NCI-H2107 treated with DMSO at 0.1 percent for 48 hours (cell line): ENCODE results near the gene LILRB1.
A peak's percentile ranks its signal among the peaks of the same experiment; 100 is the strongest.
"Not testable (repeated sequence)": the region's sequence is repeated elsewhere in the genome, so short reads cannot be mapped to it uniquely, and the experiment has no call there.

Experiments used
- DNase-seq: peaks from one replicate; lab custom pipeline; 2025; ENCODE audit not compliant: unreplicated experiment; lab: John Stamatoyannopoulos, UW

LILRB1 gene

GRCh38 chr19:54661846-54662481 lies 31.7 kb downstream of the LILRB1 start:
- no peak for DNase-seq

GRCh38 chr19:54662730-54663129 lies 32.4 kb downstream of the LILRB1 start, which contains the start of gene LILRB4:
Gene LILRB4 (plus strand): TSS chr19:54662985. CDS start chr19:54663034, 49 bp downstream.
- DNase-seq, result no peak

GRCh38 chr19:54665530-54665929 lies 35.2 kb downstream of the LILRB1 start:
- DNase-seq, result no peak

GRCh38 chr19:54667217-54667616 lies 36.9 kb downstream of the LILRB1 start:
- no peak for DNase-seq

GRCh38 chr19:54668353-54668752 lies 38.1 kb downstream of the LILRB1 start:
- no peak for DNase-seq

- DNase-seq, result no peak
These were observed 40.5 kb downstream of the LILRB1 start for GRCh38 chr19:54670576-54671357.

GRCh38 chr19:54673222-54673621 lies 42.9 kb downstream of the LILRB1 start:
- DNase-seq, result no peak

- DNase-seq, result peak; percentile 25
These were observed 43.8 kb downstream of the LILRB1 start for GRCh38 chr19:54674021-54674617.

- DNase-seq, result peak; percentile 15
These were observed 46.0 kb downstream of the LILRB1 start for GRCh38 chr19:54676210-54676834.

- DNase-seq, result no peak
These were observed 46.9 kb downstream of the LILRB1 start for GRCh38 chr19:54677217-54677616.

- not testable (repeated sequence) for DNase-seq
These were observed 51.3 kb downstream of the LILRB1 start for GRCh38 chr19:54681596-54681995.

GRCh38 chr19:54682306-54682856 lies 52.1 kb downstream of the LILRB1 start:
- DNase-seq, result no peak

- no peak for DNase-seq
These were observed 54.2 kb downstream of the LILRB1 start for GRCh38 chr19:54684527-54684926.
